Cardiac septum (tissue), 1 donor: ENCODE data around the gene DAB2IP. TPM values are rescaled to one million over a fixed set of nuclear protein-coding genes. Genes with fewer than 3 reads are reported as not detected.
"Not testable (repeated sequence)": the region's sequence is repeated elsewhere in the genome, so short reads cannot be mapped to it uniquely, and the experiment has no call there.

Experiments used
- DNase-seq: peaks from one replicate; pipeline ENCODE4 v3.0.0-alpha.2; 2020; ENCODE audit warnings: low spot score
- intact Hi-C: fragments of 100-400 bp; cut with DNase I; formaldehyde crosslinking; loops from one replicate; pipeline ENCODE4 v1.14.0; 2022
- total RNA-seq: library from RNA; stranded (reverse); fragmentation: NEBNext Ultra II Directional; extraction: Animal tissue kit (Norgen Biotek cat#: 25700); gene quantifications from one replicate; pipeline ENCODE4 v1.2.1, GENCODE V29; 2021
- donor health status: DM: no; HTN: no; CAD: no.

Gene DAB2IP
- total RNA-seq, 1 donor from 2014 or later: 60.3 TPM

DNA sequence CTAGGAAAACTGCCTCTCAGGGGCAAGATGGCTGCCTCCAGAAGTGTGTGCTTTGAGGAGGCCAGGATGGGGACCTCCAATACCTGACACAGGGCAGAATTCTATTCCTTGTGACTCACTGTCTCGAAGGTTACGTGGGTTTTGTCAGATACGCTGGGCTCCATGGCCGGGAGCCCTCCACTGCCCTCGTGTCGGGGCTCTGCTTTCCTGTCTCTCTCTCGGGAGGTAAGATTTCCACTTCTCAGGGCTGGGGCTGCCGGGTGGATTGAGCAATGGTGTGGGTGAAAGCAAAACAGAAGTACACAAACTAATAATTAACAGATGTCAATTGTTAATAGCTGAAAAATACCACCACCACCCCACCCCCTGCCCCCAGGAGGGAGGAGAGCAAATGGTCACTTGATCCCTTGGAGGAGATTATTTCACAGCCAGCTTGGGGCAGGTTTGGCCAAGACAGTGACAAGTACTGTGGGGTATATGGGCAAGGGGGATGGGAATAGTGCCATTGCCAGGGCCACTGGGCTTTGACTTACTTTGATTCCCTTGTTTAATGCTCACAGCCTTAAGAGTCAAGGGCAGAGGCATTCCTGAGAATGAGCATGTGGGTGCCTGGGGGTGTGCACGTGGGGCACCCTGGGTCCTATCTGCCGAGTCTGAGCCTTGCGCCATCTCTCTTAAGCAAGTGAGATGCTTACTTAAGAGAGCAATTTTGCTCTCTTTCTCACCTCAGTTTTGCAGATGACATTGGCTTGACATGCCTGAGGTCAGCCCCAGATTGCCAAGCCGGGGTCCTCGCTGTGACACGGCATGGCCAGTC, 28.8 kb upstream of the DAB2IP start:
- no peak for DNase-seq
- intact Hi-C loops: no loop called here

GRCh38 chr9:121623430-121623829, 28.0 kb upstream of the DAB2IP start:
- intact Hi-C loops: not testable (repeated sequence)

GRCh38 chr9:121625590-121625989, 25.8 kb upstream of the DAB2IP start:
- DNase-seq: no peak
- intact Hi-C loops: no loop called here

More at GRCh38 chr9:121623430-121623829, 28.0 kb upstream of the DAB2IP start:
- DNase-seq: not testable (repeated sequence)

- no peak for DNase-seq
These were observed 25.4 kb upstream of the DAB2IP start for GRCh38 chr9:121626012-121626411.

DNA sequence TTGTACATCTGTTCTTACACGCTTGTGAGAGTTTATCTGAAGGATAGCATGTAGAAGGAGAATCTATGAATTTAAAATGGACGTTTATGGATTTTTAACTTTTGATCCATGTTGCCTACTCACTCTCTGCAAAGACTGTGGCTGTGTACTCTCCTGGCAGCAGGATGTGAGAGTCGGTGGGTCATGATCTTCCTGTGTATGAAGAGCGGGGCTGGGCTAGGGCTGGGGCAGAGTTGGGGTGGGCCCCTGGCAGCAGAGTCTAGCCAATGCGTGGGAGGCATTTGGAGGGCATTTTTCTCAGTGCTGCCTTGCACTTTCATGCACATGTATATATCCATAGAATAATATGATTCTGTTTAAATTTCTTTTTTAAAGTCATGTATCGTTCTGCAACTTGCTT, 24.0 kb upstream of the DAB2IP start:
- intact Hi-C loops: no loop called here
- DNase-seq: no peak

More at GRCh38 chr9:121626012-121626411, 25.4 kb upstream of the DAB2IP start:
- intact Hi-C loops: no loop called here

DNA sequence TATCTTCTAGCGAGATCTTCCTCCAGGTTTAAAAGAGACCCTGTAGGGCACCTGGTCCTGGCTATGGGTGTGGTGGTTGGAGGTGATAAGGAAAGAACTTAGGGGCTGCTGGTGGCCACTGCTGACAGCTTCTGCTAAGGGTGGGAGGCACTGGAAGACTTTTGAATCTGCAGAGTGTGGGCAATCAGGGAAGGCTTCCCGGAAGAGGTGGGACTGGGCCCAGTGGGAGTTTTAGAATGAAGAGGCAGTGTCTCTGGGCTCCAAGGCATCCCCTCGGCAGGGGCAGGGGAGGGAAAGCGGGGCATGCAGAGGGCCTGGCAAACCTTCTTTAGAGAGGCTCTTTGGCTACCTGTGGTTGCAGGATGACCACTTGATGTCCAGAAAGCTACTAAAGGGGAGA, 23.0 kb upstream of the DAB2IP start:
- intact Hi-C loops: no loop called here
- DNase-seq: no peak

- intact Hi-C loops: loop anchor here (5.0 kb wide), 1 partner anchor 79 kb away; no protein-coding TSS in a partner anchor
- no peak for DNase-seq
These were observed 20.3 kb upstream of the DAB2IP start for GRCh38 chr9:121631115-121631514.

- intact Hi-C loops: loop anchor here (5.0 kb wide), 1 partner anchor 80 kb away; no protein-coding TSS in a partner anchor
- DNase-seq: no peak
These were observed 19.4 kb upstream of the DAB2IP start for GRCh38 chr9:121631978-121632418.

DNA sequence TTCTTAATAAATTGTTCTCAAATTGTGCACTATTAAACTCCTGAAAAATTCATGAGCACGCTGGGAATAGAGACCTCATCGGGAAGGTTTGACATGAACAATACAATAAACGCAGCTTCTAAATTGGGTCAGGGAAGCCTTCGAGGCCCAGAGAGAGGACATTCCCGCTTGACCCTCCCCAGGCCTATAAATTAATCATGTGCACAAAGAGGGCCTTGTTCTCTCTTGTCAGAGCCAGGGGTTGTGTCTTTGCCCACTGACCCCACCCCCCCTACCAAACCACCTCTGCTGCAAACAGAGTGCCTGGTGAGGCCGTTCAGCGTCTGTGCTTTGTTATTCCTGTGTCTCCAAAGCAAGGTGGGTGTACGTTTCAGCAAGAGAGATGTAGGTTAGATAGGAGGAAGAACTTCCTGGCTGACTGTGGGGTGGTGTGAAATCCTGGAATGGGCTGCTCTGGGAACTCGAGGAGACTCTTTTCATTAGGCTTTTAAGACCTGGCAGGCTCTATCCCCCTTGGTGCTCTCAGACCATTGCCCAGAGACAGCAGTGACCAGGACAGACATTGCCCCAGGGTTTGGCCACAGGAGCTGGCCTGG, 18.2 kb upstream of the DAB2IP start:
- intact Hi-C loops: loop anchor here (5.0 kb wide), 1 partner anchor 81 kb away; no protein-coding TSS in a partner anchor
- no peak for DNase-seq

DNA sequence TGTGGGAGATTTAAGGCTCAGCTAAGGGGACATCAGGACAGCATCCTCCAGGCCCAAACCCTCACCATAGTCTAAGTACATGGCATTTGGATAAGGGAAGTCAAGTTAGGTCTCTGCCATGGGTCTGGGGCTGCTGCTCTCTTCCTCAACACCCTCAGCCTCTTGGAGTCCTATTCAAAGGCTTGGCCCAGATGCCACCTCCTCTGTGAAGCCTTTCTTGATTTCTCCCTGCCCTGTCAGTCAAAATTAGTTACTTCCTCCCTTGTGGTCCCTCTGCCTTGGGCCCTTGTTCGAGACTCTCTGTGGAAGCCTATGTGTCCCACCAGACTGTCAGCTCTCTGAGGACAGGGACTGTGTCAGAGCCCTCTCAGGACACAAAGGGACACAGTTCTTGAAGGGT, 17.7 kb upstream of the DAB2IP start:
- intact Hi-C loops: loop anchor here (5.0 kb wide), 1 partner anchor 81 kb away; no protein-coding TSS in a partner anchor
- no peak for DNase-seq

DNA sequence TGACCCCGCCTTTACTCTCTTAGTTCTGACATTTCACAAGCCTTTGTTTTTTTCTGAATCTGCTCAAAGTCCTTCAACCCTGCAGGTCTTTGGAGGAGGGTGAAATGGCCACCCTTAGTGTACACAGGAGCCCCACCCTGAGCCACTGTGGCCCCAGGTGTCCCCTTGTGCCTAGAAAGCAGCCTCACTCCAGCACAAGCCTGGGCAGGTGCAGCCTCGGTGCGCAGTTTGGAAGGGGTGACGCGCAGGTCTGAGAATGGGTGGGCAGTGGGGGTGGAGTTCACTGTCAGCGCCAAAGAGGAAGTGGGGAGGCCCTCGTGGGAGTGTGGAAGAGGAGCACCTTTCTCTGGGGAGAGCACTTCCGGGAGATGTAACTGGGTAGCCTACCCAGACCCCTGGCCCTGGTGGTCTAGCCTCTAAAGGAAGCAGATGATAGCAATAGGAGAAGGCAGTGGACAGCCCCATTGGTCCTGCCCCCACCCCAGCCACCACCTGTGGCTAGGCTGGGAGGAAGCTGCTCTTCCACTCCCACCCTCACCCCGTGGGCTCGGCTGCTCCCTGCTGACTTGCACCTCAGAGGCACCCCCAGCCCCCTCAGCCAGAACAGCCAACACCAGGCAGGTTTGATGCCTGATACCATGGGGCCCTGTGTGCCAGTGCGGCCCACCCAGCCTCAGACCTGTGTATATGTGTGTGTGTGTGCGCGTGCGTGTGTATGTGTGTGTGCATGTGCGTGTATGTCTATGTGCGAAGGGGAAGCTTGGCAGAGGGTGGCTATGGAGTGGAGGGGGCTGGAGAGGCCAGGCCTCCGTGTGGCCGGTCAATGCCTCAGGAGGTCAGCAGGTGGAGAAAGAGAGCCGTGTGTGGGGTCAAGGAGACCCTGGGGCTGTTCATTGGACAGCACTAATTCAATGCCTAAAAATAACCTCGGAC, 16.8 kb upstream of the DAB2IP start:
- DNase-seq: no peak
- intact Hi-C loops: loop anchor here (5.0 kb wide), 2 partner anchors 82 to 358 kb away; no protein-coding TSS in a partner anchor

- intact Hi-C loops: loop anchor here (5.0 kb wide), 1 partner anchor 357 kb away; no protein-coding TSS in a partner anchor
- no peak for DNase-seq
These were observed 16.0 kb upstream of the DAB2IP start for GRCh38 chr9:121635300-121635876.

DNA sequence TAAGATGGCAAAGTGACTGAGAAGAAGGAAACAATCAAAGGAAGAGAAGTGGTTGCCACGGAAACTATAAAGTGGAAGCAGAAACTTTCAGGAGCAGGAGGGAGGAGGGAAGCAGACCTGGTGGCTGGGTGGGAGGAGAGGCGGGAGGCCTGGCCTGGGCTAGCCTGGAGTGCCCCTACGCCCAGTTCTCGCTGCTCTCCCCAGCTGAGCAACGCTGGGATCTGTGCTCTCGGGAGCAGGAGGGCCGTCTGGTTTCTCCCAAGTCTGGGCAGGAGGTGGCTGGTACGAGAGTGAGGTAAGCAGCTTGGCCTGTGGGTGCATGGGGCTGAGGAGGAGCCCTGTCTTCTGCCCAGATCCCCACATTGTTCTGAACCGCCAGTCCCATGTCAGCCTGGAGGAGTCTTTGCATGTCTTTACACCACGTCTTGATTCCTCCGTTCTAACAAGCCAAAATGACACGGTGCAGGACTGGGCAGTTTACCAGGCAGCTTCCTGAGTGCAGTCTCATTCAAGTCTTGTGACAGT, 15.0 kb upstream of the DAB2IP start:
- DNase-seq: no peak
- intact Hi-C loops: loop anchor here (5.0 kb wide), 1 partner anchor 356 kb away; no protein-coding TSS in a partner anchor

DNA sequence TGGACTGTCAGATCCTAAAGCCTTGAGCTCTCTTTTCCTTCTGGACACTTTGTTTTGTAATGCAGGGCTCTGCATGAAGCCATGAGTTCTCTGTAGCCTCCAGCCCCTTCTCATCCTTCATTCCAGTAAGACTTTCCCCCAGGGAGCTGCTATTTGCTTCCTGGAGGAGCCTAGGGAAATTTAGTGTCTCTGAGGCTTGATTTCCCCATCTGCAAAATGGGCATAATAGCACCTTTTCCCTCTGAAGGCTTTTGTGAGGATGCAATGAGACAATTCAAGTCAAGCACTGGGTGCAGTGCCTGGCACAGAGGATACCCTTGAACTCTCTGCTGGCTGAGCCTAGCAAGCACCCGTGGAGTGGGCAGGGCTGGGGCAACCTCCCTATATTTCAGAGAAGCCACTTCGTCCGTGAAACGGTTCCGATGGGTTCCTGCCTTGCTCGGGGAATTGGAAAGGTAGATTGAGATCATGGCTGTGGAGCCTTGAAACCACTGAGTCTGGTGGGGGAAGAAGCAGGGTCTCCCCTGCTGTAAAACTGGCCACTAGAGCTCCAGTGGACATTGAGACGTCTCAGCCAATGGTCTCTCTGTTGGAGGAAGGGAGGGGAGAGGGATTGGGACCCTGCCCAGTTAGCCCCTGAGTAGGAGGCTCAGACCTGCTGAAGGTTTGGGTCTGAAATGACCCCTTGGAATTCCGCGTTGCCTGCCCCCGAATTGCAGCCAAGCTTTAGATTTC, 14.3 kb upstream of the DAB2IP start:
- DNase-seq: no peak
- intact Hi-C loops: loop anchor here (5.0 kb wide), 1 partner anchor 355 kb away; no protein-coding TSS in a partner anchor

DNA sequence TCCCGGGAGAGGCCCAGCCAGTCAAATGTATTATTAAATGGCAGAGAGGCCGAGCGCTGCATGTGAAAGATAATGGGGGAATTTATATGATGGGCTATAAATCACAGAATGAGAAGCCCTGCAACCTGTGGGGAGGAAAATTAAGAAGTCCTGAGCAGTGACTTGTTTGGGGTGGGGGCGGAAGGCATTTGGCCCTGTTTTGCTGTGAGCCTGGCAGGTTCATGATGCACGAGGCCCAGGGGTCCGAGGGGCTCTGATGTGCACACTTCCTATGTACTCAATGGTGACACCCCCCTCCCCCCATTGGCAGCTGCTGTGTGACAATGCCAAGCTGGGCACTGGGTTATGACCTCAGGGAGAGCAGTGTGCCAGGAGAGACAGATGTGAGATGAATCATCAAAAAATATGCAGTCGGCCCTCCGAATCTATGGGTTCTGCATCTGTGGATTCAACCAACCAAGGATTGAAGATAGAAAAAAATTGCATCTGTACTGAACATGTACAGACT, 13.7 kb upstream of the DAB2IP start:
- intact Hi-C loops: loop anchor here (5.0 kb wide), 1 partner anchor 355 kb away; no protein-coding TSS in a partner anchor
- no peak for DNase-seq

DNA sequence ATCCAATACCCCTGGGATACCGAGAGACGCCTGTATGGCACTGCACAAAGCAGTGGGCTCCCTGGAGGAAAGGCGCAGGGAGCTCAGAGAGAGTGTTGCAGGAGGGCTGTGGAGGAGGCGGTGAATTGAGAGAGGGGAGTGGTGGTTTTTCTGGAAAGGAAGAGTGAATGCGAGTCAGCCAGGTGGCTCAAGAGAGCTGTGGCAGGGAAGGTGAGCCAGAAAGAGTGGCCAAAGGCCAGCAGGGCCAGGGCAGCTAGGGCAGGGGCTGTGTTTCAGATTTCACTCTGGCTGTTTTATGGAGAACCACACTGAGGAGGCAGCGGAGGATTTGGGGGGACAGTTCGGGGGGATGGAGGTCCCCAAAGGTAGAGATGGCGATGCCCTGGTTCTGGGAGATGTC, 13.0 kb upstream of the DAB2IP start:
- intact Hi-C loops: loop anchor here (5.0 kb wide), 1 partner anchor 354 kb away; no protein-coding TSS in a partner anchor
- no peak for DNase-seq

GRCh38 chr9:121638901-121639592, 12.4 kb upstream of the DAB2IP start:
- intact Hi-C loops: loop anchor here (5.0 kb wide), 1 partner anchor 353 kb away; no protein-coding TSS in a partner anchor
- no peak for DNase-seq
